Measurements from ENCODE around the gene TGM5. TPM values are rescaled to one million over a fixed set of nuclear protein-coding genes. Genes with fewer than 3 reads are reported as not detected.

The TGM5 gene
- total RNA-seq, 4 donors from 2014 or later = 12.1 TPM; not detected in 3

DNA sequence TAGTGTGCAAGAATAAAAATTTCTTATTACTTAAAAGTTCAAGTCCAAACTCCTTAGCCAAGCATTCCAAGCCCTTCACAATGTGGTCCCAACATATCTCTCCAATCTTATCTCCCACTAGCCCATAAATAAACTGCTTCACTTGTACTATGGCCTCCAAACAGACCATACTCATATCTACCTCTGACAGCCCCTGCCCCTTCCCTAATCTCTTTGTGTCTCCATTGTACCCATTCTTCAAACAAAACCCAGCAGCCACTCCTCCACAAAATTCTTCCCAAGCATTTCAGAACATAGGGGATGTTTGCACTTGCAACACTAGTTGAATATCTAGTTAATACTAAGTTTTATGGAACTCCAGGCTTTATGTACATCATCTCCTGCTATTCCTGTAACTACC is 33.2 kb upstream of the TGM5 start:
- DNase-seq = no peak
- intact Hi-C loops (cut with DNase I; ENCODE audit: low total_unique reads) = no loop called here
- H3K4me3 ChIP-seq = no peak overlapping the region
- no peak overlapping the region for H3K27ac ChIP-seq
- peaks cover 26% of the 10 kb centered on the region for H3K27me3 ChIP-seq
- TF ChIP-seq EP300 (IDR thresholded peaks at IDR 0.05; ENCODE audit: low read depth) (no peak), POLR2A (IDR thresholded peaks at IDR 0.05) (no peak), POLR2AphosphoS5 (IDR thresholded peaks at IDR 0.05) (no peak)
- TF ChIP-seq, protein P1, sequence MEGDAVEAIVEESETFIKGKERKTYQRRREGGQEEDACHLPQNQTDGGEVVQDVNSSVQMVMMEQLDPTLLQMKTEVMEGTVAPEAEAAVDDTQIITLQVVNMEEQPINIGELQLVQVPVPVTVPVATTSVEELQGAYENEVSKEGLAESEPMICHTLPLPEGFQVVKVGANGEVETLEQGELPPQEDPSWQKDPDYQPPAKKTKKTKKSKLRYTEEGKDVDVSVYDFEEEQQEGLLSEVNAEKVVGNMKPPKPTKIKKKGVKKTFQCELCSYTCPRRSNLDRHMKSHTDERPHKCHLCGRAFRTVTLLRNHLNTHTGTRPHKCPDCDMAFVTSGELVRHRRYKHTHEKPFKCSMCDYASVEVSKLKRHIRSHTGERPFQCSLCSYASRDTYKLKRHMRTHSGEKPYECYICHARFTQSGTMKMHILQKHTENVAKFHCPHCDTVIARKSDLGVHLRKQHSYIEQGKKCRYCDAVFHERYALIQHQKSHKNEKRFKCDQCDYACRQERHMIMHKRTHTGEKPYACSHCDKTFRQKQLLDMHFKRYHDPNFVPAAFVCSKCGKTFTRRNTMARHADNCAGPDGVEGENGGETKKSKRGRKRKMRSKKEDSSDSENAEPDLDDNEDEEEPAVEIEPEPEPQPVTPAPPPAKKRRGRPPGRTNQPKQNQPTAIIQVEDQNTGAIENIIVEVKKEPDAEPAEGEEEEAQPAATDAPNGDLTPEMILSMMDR (IDR thresholded peaks at IDR 0.05) = no peak
- no peaks in the 10 kb centered on the region for H3K9me3 ChIP-seq
- H3K4me1 ChIP-seq = no peaks in the 10 kb centered on the region
- H3K36me3 ChIP-seq = no peaks in the 10 kb centered on the region
- in situ Hi-C loops (cut with MboI; ENCODE audit: low pct_ligation_motif_present in 1 of 4, low pct_unique_long_range_greater_than_20kb in 1 of 4, low sequenced_read_pairs in 3 of 4) = loop anchor here in 1 of 4 donors (25.0 kb wide), 1 partner anchor 588 kb away; no protein-coding TSS in a partner anchor

DNA sequence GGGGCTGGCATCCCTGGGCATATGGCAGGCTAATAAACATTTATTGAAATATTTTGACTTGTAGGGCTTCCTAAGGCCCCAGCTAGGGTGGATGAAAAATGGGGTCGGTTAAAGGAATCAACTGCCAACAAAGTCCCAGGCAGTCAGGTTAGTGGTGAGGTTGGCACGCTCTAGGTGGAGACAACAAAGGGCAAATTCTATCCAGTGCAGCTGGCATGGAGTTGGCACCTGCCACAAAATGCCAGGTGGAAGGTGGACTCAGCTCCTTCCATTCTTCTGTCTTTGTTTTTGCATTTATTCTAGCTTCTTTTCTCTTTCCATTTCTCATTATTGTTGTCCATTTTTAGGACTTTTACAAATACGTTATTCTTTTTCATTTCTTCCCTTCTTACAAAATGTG is 32.7 kb upstream of the TGM5 start:
- TF ChIP-seq, protein P1 (IDR thresholded peaks at IDR 0.05) = no peak
- TF ChIP-seq POLR2A (IDR thresholded peaks at IDR 0.05) (no peak), EP300 (IDR thresholded peaks at IDR 0.05; ENCODE audit: low read depth) (no peak), POLR2AphosphoS5 (IDR thresholded peaks at IDR 0.05) (no peak)
- Histone ChIP-seq H3K27ac (no peak overlapping the region), H3K4me1 (peaks cover 0 to under 1% (median 0%) of the 10 kb centered on the region in 4 donors), H3K27me3 (peaks cover 31% of the 10 kb centered on the region), H3K9me3 (no peaks in the 10 kb centered on the region), H3K36me3 (no peaks in the 10 kb centered on the region), H3K4me3 (no peak overlapping the region)
- WGBS, 2 donors (ENCODE audit: low coverage in 1 of 2) = 64 to 86% methylated on average over 1 to 3 of the region's 3 CpGs
- intact Hi-C loops (cut with DNase I; ENCODE audit: low total_unique reads) = no loop called here
- DNase-seq = no peak
- in situ Hi-C loops (cut with MboI; ENCODE audit: low pct_ligation_motif_present in 1 of 4, low pct_unique_long_range_greater_than_20kb in 1 of 4, low sequenced_read_pairs in 3 of 4) = loop anchor here in 1 of 4 donors (25.0 kb wide), 1 partner anchor 587 kb away; no protein-coding TSS in a partner anchor

DNA sequence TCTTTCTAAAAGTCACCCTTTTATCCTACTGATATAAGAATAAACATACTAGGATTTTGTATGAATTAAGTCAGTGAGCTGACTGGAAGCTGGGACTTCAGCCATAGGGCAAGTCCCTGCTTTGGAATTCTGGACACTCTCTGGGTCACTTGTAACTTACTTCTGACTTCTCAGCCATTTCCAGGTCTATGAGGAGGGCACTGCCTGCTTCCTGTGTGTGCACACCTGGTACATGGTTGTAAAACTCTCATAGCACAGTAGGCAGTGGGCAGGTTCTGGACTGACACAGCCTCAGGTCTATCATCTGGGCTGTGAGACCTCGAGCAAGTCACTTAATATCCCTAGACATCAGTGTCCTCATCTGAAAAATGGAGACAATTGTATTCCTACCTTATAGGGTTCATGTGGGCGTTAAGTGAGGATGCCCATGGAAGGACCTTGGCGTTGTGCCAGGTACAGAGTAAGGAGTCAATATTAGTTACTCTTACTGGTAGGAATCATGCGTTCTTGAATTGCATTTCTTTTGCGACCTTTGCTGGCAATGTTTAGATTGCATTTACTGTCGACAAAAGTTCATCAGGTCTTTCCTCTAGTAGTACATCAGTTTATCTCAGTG is 27.5 kb upstream of the TGM5 start:
- intact Hi-C loops (cut with DNase I; ENCODE audit: low total_unique reads) (no loop called here), in situ Hi-C loops (cut with MboI; ENCODE audit: low pct_ligation_motif_present in 1 of 4, low pct_unique_long_range_greater_than_20kb in 1 of 4, low sequenced_read_pairs in 3 of 4) (loop anchor here in 1 of 4 donors (25.0 kb wide), 1 partner anchor 582 kb away; no protein-coding TSS in a partner anchor)
- H3K27me3 ChIP-seq = peaks cover 54% of the 10 kb centered on the region
- no peaks in the 10 kb centered on the region for H3K36me3 ChIP-seq
- TF ChIP-seq POLR2A (IDR thresholded peaks at IDR 0.05) (no peak), POLR2AphosphoS5 (IDR thresholded peaks at IDR 0.05) (no peak), EP300 (IDR thresholded peaks at IDR 0.05; ENCODE audit: low read depth) (no peak)
- TF ChIP-seq, protein P1 (IDR thresholded peaks at IDR 0.05) = no peak
- peaks cover 0 to 4% (median 0%) of the 10 kb centered on the region in 4 donors for H3K4me1 ChIP-seq
- no peaks in the 10 kb centered on the region for H3K9me3 ChIP-seq
- no peak for DNase-seq
- H3K27ac ChIP-seq = no peak overlapping the region
- 10 to 44% methylated on average over 2 to 6 of the region's 6 CpGs for WGBS, 2 donors (ENCODE audit: low coverage in 1 of 2)
- H3K4me3 ChIP-seq = no peak overlapping the region

DNA sequence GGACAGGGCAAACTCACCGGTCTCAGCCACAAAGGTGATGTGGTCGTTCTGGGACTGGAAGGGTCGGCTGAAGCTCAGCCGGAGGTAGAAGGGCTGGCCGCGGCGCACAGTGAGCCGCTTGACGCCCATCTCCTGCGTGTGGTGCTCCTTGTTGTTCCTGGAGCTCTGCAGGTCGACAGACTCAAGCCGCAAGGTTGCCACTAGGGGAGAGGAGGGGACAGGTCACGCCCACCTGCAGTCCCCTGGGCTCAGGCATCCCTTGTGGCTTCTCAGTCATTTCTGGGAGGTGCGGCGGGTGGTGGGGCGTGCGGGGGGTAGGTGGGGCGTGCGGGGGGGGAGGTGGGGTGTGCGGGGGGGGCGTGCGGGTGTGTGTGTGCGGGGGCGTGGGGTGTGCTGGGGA is 26.7 kb upstream of the TGM5 start:
- intact Hi-C loops (cut with DNase I; ENCODE audit: low total_unique reads) (no loop called here), in situ Hi-C loops (cut with MboI; ENCODE audit: low pct_ligation_motif_present in 1 of 4, low pct_unique_long_range_greater_than_20kb in 1 of 4, low sequenced_read_pairs in 3 of 4) (loop anchor here in 1 of 4 donors (25.0 kb wide), 1 partner anchor 581 kb away; no protein-coding TSS in a partner anchor)
- no peaks in the 10 kb centered on the region for H3K9me3 ChIP-seq
- no peak overlapping the region for H3K27ac ChIP-seq
- no peak for DNase-seq
- peaks cover 0 to 4% (median 0%) of the 10 kb centered on the region in 4 donors for H3K4me1 ChIP-seq
- H3K36me3 ChIP-seq = no peaks in the 10 kb centered on the region
- H3K4me3 ChIP-seq = no peak overlapping the region
- peaks cover 52% of the 10 kb centered on the region for H3K27me3 ChIP-seq
- WGBS, 2 donors (ENCODE audit: low coverage in 1 of 2) = 23% methylated on average over 7 of the region's 24 CpGs; no CpG with 5 or more reads in 1 of the 2 donors
- TF ChIP-seq POLR2AphosphoS5 (IDR thresholded peaks at IDR 0.05) (no peak), POLR2A (IDR thresholded peaks at IDR 0.05) (no peak), EP300 (IDR thresholded peaks at IDR 0.05; ENCODE audit: low read depth) (no peak)
- TF ChIP-seq, protein P1 (IDR thresholded peaks at IDR 0.05) = no peak

Data from transverse colon (tissue), 4 donors.